MM.1S (cell line): Measurements from ENCODE around the gene SYNJ1.

Source experiments
- EZH2 ChIP-seq: fragments of 300-600 bp; sonication (generic); optimal IDR thresholded peaks from 2 replicates; pipeline ENCODE3; 2017; ENCODE audit warnings: low read depth, mild to moderate bottlenecking, antibody characterized with exemption, low read length, mixed read lengths
- EZH2phosphoT487 ChIP-seq: fragments of 300-600 bp; sonication (generic); IDR thresholded peaks from 2 replicates; pipeline ENCODE4 v1.6.1; 2018; ENCODE audit warnings: antibody characterized with exemption, low read length
- TF ChIP-seq, protein P1 (sequence below): fragments of 300-600 bp; sonication (generic); IDR thresholded peaks from 2 replicates; pipeline ENCODE4 v1.5.1; 2016; ENCODE audit warnings: antibody characterized with exemption, low read length, mixed read lengths

DNA sequence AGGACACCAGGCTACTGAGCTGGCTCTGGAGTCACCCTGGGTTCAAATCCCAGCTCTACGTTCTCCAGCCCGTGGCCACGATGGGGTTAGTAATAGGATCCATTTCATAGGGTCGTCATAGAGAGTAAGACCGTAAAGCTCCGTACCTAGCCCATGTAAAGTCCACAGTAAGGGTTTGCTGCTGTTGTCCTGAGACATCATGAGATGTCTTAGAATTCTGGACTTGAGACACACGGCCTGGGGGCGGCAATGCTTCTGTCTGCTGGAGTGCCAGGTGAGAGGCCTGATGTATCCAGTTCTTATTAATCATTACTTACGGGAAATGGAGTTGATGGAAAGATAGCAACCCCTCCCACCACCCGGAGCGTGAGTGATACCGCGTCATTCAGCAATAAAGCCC lies 146.1 kb downstream of the SYNJ1 start:
- no peak for TF ChIP-seq EZH2
- TF ChIP-seq, protein P1, sequence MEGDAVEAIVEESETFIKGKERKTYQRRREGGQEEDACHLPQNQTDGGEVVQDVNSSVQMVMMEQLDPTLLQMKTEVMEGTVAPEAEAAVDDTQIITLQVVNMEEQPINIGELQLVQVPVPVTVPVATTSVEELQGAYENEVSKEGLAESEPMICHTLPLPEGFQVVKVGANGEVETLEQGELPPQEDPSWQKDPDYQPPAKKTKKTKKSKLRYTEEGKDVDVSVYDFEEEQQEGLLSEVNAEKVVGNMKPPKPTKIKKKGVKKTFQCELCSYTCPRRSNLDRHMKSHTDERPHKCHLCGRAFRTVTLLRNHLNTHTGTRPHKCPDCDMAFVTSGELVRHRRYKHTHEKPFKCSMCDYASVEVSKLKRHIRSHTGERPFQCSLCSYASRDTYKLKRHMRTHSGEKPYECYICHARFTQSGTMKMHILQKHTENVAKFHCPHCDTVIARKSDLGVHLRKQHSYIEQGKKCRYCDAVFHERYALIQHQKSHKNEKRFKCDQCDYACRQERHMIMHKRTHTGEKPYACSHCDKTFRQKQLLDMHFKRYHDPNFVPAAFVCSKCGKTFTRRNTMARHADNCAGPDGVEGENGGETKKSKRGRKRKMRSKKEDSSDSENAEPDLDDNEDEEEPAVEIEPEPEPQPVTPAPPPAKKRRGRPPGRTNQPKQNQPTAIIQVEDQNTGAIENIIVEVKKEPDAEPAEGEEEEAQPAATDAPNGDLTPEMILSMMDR, result no peak
- no peak for TF ChIP-seq EZH2phosphoT487
